Caco-2 (cell line): Measurements from ENCODE around the gene PI4KA. TPM values are rescaled to one million over a fixed set of nuclear protein-coding genes. Genes with fewer than 3 reads are reported as not detected.

Source experiments
- BruUV-seq: library from RNA; stranded (reverse); fragments of 400-500 nt; replicated peaks from 2 replicates; lab custom pipeline; 2021; lab: Mats Ljungman, UMichigan
- CTCF ChIA-PET: fragments of 300-600 bp; sonication (Branson Sonifier 250); formaldehyde crosslinking; loops from one replicate; lab custom pipeline; 2022; ENCODE audit warnings: antibody characterized with exemption; lab: Charles Lee
- POLR2A ChIA-PET: fragments of 300-600 bp; sonication (Branson Sonifier 250); formaldehyde crosslinking; loops from one replicate; lab custom pipeline; 2022; ENCODE audit warnings: antibody characterized with exemption; lab: Charles Lee
- DNase-seq, 2 experiments: peaks; one replicate each; pipeline versions ENCODE4 v3.0.0 to v3.0.0-alpha.2; 2020 to 2022
- H3K27me3 ChIP-seq: replicated peaks from 2 replicates; pipeline ENCODE4 v1.6.0; 2011; ENCODE audit warnings: low read length; ENCODE audit not compliant: control insufficient read depth, insufficient read depth
- H3K36me3 ChIP-seq: 2 replicates; pipeline ENCODE4 v1.5.1; 2011; ENCODE audit warnings: low read length; ENCODE audit not compliant: control insufficient read depth, insufficient read depth
- H3K4me1 ChIP-seq: fragments of 250-450 bp; sonication (Bioruptor Pico); 2 replicates; pipeline ENCODE4 v1.5.1; 2020; ENCODE audit warnings: mild to moderate bottlenecking
- H3K4me3 ChIP-seq: 2 replicates; pipeline ENCODE4 v1.5.1; 2011; ENCODE audit warnings: low read depth, mild to moderate bottlenecking, control low read depth, low read length
- H3K9me3 ChIP-seq: fragments of 250-450 bp; sonication (Bioruptor Pico); 2 replicates; pipeline ENCODE4 v1.5.1; 2020; ENCODE audit warnings: mild to moderate bottlenecking, moderate library complexity
- H3K27ac Mint-ChIP-seq: one replicate; pipeline ENCODE4 v1.8.0; 2022; ENCODE audit warnings: mixed read lengths; ENCODE audit not compliant: unreplicated experiment
- H3K27me3 Mint-ChIP-seq: one replicate; pipeline ENCODE4 v1.8.0; 2022; ENCODE audit warnings: mixed read lengths; ENCODE audit not compliant: insufficient read depth, unreplicated experiment
- H3K36me3 Mint-ChIP-seq: one replicate; pipeline ENCODE4 v1.8.0; 2022; ENCODE audit warnings: mild to moderate bottlenecking, mixed read lengths; ENCODE audit not compliant: insufficient read depth, unreplicated experiment
- H3K4me1 Mint-ChIP-seq: one replicate; pipeline ENCODE4 v1.8.0; 2022; ENCODE audit warnings: low read depth, mixed read lengths; ENCODE audit not compliant: unreplicated experiment
- H3K4me3 Mint-ChIP-seq: one replicate; pipeline ENCODE4 v1.8.0; 2022; ENCODE audit warnings: mild to moderate bottlenecking, moderate library complexity, mixed read lengths; ENCODE audit not compliant: unreplicated experiment
- H3K9me3 Mint-ChIP-seq: one replicate; pipeline ENCODE4 v1.8.0; 2022; ENCODE audit warnings: mixed read lengths; ENCODE audit not compliant: unreplicated experiment
- intact Hi-C: fragments of 100-400 bp; cut with micrococcal nuclease; formaldehyde crosslinking; loops from one replicate; pipeline ENCODE4 v1.10.0; 2022; ENCODE audit not compliant: unreplicated experiment
- total RNA-seq: library from RNA; stranded (reverse); gene quantifications from 2 replicates; pipeline ENCODE4 v1.2.3, GENCODE V29; 2022
- TF ChIP-seq, protein P1 (sequence below), 2 experiments: fragments of 200-600 bp in 1 of 2; IDR thresholded peaks; 1 replicate in 1 of 2; 2 replicates in 1 of 2; pipeline versions ENCODE4 v1.5.1 to v1.8.0; 2011 to 2022; ENCODE audit warnings: antibody characterized with exemption in 1 of 2, control low read depth in 1 of 2, inconsistent platforms in 1 of 2, low read depth in 1 of 2, low read length in 1 of 2, mild to moderate bottlenecking in 1 of 2, moderate library complexity in 1 of 2; ENCODE audit not compliant: insufficient read depth in 1 of 2, severe bottlenecking in 1 of 2, unreplicated experiment in 1 of 2

Gene PI4KA
- total RNA-seq, 1 experiment from 2014 or later: 66.9 TPM

DNA sequence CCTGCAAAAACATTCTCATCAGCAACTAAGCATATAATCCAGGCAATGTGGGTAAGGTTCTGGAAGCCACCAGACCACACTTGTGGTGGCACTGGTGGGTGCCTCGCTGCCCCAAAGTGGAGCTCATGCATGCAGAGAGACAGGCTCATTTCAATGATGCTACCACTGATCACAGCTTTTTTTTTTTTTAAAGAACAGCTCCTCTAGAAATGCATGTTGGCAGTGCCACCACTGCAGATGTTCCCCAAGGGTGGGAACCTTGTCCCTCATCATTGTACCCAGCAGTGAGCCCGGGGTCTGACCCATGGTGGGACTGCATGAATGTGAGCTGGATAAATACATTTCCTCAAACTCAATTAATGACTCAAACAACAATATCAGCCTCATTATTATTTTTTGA, 115.8 kb downstream of the PI4KA start:
- Histone ChIP-seq H3K4me3 (no peak overlapping the region), H3K36me3 (peaks cover 4% of the 10 kb centered on the region), H3K4me1 (no peaks in the 10 kb centered on the region), H3K27me3 (no peaks in the 10 kb centered on the region), H3K9me3 (no peaks in the 10 kb centered on the region)
- Mint-ChIP-seq H3K4me3 (no peak overlapping the region), H3K4me1 (no peaks in the 10 kb centered on the region), H3K9me3 (peaks cover 15% of the 10 kb centered on the region), H3K27me3 (no peaks in the 10 kb centered on the region), H3K27ac (no peak overlapping the region), H3K36me3 (peaks cover 43% of the 10 kb centered on the region)
- DNase-seq: no peak
- ChIA-PET CTCF (no interaction called here), POLR2A (no interaction called here)
- no TSS peak for BruUV-seq
- intact Hi-C loops: loop anchor here (1.0 kb wide), 1 partner anchor 136 kb away; no protein-coding TSS in a partner anchor
- TF ChIP-seq, protein P1, sequence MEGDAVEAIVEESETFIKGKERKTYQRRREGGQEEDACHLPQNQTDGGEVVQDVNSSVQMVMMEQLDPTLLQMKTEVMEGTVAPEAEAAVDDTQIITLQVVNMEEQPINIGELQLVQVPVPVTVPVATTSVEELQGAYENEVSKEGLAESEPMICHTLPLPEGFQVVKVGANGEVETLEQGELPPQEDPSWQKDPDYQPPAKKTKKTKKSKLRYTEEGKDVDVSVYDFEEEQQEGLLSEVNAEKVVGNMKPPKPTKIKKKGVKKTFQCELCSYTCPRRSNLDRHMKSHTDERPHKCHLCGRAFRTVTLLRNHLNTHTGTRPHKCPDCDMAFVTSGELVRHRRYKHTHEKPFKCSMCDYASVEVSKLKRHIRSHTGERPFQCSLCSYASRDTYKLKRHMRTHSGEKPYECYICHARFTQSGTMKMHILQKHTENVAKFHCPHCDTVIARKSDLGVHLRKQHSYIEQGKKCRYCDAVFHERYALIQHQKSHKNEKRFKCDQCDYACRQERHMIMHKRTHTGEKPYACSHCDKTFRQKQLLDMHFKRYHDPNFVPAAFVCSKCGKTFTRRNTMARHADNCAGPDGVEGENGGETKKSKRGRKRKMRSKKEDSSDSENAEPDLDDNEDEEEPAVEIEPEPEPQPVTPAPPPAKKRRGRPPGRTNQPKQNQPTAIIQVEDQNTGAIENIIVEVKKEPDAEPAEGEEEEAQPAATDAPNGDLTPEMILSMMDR (IDR thresholded peaks at IDR 0.05; ENCODE audit: insufficient read depth in 1 of 2, low read depth in 1 of 2, low read length in 1 of 2, severe bottlenecking in 1 of 2, unreplicated experiment in 1 of 2): no peak

GRCh38 chr22:20741634-20742581, 116.7 kb downstream of the PI4KA start:
- Histone ChIP-seq H3K4me1 (no peaks in the 10 kb centered on the region), H3K9me3 (no peaks in the 10 kb centered on the region), H3K27me3 (no peaks in the 10 kb centered on the region), H3K4me3 (no peak overlapping the region), H3K36me3 (peaks cover 4% of the 10 kb centered on the region)
- H3K27me3 Mint-ChIP-seq: no peaks in the 10 kb centered on the region
- no peaks in the 10 kb centered on the region for H3K4me1 Mint-ChIP-seq
- BruUV-seq: no TSS peak
- CTCF ChIA-PET: interaction anchor here (0.6 to 1.0 kb wide), 2 partner anchors 21 to 39 kb away, joined by 5 to 10 read pairs; no protein-coding TSS in a partner anchor
- H3K9me3 Mint-ChIP-seq: peaks cover 15% of the 10 kb centered on the region
- intact Hi-C loops: loop anchor here (1.0 kb wide), 1 partner anchor 136 kb away; no protein-coding TSS in a partner anchor
- no peak overlapping the region for H3K4me3 Mint-ChIP-seq
- H3K27ac Mint-ChIP-seq: no peak overlapping the region
- peaks cover 45% of the 10 kb centered on the region for H3K36me3 Mint-ChIP-seq
- DNase-seq: peak in 1 of 2 experiments; percentile 57
- TF ChIP-seq, protein P1 (IDR thresholded peaks at IDR 0.05; ENCODE audit: insufficient read depth in 1 of 2, low read depth in 1 of 2, low read length in 1 of 2, severe bottlenecking in 1 of 2, unreplicated experiment in 1 of 2): peak; percentile 57 to 62
- POLR2A ChIA-PET: interaction anchor here (0.6 kb wide), 1 partner anchor 1218 kb away, joined by 3 read pairs; no protein-coding TSS in a partner anchor

- TF ChIP-seq, protein P1 (IDR thresholded peaks at IDR 0.05; ENCODE audit: insufficient read depth in 1 of 2, low read depth in 1 of 2, low read length in 1 of 2, severe bottlenecking in 1 of 2, unreplicated experiment in 1 of 2): no peak
- no peak overlapping the region for H3K27ac Mint-ChIP-seq
- POLR2A ChIA-PET: interaction anchor here (0.5 kb wide), 1 partner anchor 246 kb away, joined by 7 read pairs; the partner anchor contains the start of gene KLHL22
- H3K4me3 Mint-ChIP-seq: no peak overlapping the region
- CTCF ChIA-PET: interaction anchor here (1.0 kb wide), 1 partner anchor 38 kb away, joined by 5 read pairs; no protein-coding TSS in a partner anchor
- no peaks in the 10 kb centered on the region for H3K4me1 Mint-ChIP-seq
- H3K27me3 Mint-ChIP-seq: no peaks in the 10 kb centered on the region
- no peak overlapping the region for H3K4me3 ChIP-seq
- BruUV-seq: no TSS peak
- DNase-seq: no peak
- peaks cover 45% of the 10 kb centered on the region for H3K36me3 Mint-ChIP-seq
- H3K4me1 ChIP-seq: no peaks in the 10 kb centered on the region
- H3K9me3 ChIP-seq: no peaks in the 10 kb centered on the region
- peaks cover 2% of the 10 kb centered on the region; the same call in 1 of the 2 replicates for H3K36me3 ChIP-seq
- intact Hi-C loops: no loop called here
- H3K27me3 ChIP-seq: no peaks in the 10 kb centered on the region
- peaks cover 15% of the 10 kb centered on the region for H3K9me3 Mint-ChIP-seq
These were observed 117.5 kb downstream of the PI4KA start for GRCh38 chr22:20741008-20741633.
